ENCODE measurements around the gene PWWP2B.

Gene PWWP2B

DNA sequence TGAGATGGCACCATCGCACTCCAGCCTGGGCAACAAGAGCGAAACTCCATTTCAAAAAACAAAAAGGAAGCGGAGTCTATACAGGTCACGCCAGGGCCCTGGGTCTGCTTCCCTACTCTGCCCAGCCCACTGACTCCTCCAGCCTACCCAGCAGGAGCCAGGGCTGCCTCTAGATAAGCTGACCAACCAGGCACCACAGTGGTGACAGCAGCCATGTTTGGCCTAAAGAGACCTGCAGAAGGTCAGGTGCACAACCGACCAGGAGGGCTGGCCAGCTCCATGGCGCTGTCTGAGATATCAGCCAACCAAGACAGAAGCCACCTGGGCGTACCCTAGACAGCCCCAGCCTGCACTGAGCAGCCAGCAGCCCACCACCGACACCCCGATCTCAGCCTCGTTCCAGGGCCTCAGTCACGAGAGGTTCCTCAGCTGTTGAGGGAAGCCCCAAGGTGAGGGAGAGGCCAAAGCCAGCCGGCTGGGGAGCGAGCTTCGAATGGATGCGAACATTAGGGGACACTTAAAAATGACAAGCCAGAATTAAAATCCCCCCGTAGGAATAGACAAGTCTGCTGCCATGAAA is 24.4 kb upstream of the PWWP2B start:
- Histone ChIP-seq H3K4me2 (ENCODE audit: low read length) (no peak overlapping the region), H3K4me1 (ENCODE audit: control insufficient read depth, low read length) (no peaks in the 10 kb centered on the region)
- TF ChIP-seq, protein P1, sequence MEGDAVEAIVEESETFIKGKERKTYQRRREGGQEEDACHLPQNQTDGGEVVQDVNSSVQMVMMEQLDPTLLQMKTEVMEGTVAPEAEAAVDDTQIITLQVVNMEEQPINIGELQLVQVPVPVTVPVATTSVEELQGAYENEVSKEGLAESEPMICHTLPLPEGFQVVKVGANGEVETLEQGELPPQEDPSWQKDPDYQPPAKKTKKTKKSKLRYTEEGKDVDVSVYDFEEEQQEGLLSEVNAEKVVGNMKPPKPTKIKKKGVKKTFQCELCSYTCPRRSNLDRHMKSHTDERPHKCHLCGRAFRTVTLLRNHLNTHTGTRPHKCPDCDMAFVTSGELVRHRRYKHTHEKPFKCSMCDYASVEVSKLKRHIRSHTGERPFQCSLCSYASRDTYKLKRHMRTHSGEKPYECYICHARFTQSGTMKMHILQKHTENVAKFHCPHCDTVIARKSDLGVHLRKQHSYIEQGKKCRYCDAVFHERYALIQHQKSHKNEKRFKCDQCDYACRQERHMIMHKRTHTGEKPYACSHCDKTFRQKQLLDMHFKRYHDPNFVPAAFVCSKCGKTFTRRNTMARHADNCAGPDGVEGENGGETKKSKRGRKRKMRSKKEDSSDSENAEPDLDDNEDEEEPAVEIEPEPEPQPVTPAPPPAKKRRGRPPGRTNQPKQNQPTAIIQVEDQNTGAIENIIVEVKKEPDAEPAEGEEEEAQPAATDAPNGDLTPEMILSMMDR (IDR thresholded peaks at IDR 0.05; ENCODE audit: low read depth, low read length, poor library complexity, severe bottlenecking) = no peak
- no peak for TF ChIP-seq EZH2phosphoT487 (IDR thresholded peaks at IDR 0.05; ENCODE audit: borderline replicate concordance, low read length)

DNA sequence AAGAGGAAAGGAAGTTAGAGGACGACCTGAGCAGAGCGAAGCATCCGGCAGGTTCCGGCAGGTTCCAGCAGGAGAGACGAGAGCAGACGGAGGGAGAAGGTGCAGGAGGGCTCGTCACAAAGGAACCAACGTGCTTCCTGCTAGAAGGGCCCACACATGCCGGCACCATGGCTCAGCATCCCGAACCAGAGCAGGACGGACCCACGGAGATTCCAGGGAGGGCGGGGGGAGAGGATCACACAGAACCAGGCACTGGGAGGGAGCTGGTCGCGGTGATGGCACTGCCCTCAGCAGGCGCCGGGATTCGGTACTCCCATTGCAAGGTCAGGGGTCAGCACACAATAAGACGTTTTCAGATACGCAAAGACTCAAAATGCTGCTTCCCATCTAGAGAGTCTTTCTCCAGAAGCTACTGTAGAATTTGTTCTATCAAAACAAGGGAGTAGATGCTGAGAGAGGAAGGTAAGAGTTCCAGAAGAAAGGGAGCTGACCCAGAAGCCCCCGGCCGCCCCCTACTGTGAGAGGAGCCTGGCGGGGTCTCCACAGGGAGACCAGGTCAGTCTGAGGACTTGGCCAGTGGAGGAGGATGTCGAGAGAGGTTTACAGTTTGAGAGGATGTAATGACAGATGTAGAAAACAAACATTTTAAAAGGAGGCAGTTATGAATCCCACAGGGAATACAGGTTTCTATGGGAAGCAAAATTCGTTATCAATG is 23.6 kb upstream of the PWWP2B start:
- Histone ChIP-seq H3K4me1 (ENCODE audit: control insufficient read depth, low read length) (no peaks in the 10 kb centered on the region), H4K20me1 (ENCODE audit: control insufficient read depth, insufficient read depth, low read depth, low read length) (no peaks in the 10 kb centered on the region), H3K27me3 (ENCODE audit: control insufficient read depth, low read length) (no peaks in the 10 kb centered on the region), H3K27ac (ENCODE audit: low read depth, low read length) (no peak overlapping the region), H3K79me2 (ENCODE audit: control insufficient read depth, low read length) (no peaks in the 10 kb centered on the region), H3K36me3 (ENCODE audit: control insufficient read depth, low read length) (no peaks in the 10 kb centered on the region), H3K4me2 (ENCODE audit: low read length) (no peak overlapping the region), H3K4me3 (ENCODE audit: low read length) (no peak overlapping the region), H3K9me3 (ENCODE audit: control insufficient read depth, insufficient read depth, low read length) (no peaks in the 10 kb centered on the region), H3F3A (ENCODE audit: control insufficient read depth, insufficient read depth) (no peaks in the 10 kb centered on the region), H3K9me2 (replicated peaks; ENCODE audit: control insufficient read depth, low read length) (no peaks in the 10 kb centered on the region)
- no peak for TF ChIP-seq EZH2phosphoT487 (IDR thresholded peaks at IDR 0.05; ENCODE audit: borderline replicate concordance, low read length)
- TF ChIP-seq, protein P1 (IDR thresholded peaks at IDR 0.05; ENCODE audit: low read depth, low read length, poor library complexity, severe bottlenecking) = no peak

More for the DNA sequence above, 24.4 kb upstream of the PWWP2B start:
- no peaks in the 10 kb centered on the region for H3K9me3 ChIP-seq (ENCODE audit: control insufficient read depth, insufficient read depth, low read length)
- no peaks in the 10 kb centered on the region for H4K20me1 ChIP-seq (ENCODE audit: control insufficient read depth, insufficient read depth, low read depth, low read length)
- H3K36me3 ChIP-seq (ENCODE audit: control insufficient read depth, low read length) = no peaks in the 10 kb centered on the region
- H3K27me3 ChIP-seq (ENCODE audit: control insufficient read depth, low read length) = no peaks in the 10 kb centered on the region
- no peak overlapping the region for H3K4me3 ChIP-seq (ENCODE audit: low read length)
- H3K27ac ChIP-seq (ENCODE audit: low read depth, low read length) = no peak overlapping the region
- H3K9me2 ChIP-seq (replicated peaks; ENCODE audit: control insufficient read depth, low read length) = no peaks in the 10 kb centered on the region
- H3F3A ChIP-seq (ENCODE audit: control insufficient read depth, insufficient read depth) = no peaks in the 10 kb centered on the region
- no peaks in the 10 kb centered on the region for H3K79me2 ChIP-seq (ENCODE audit: control insufficient read depth, low read length)

DNA sequence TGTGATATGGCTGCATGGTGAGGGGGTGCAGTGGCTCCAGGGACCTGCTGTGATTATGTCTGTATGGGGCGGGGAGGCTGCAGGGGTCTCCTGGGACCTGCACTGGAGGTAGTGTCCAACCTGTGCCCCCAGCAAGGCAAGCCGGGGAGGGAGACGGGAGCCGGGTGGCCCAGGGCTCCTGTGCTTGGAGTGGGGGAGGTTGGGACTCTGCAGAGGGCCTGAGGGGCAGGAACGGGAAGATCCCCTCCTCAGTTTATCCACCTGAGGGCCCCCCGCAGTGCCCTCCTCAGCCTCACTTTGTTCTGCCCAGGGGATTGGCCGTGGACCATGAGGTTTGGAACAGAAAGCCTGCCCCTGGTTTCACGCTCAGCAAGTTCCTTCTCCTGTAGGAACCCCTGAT is 22.8 kb upstream of the PWWP2B start:
- H3F3A ChIP-seq (ENCODE audit: control insufficient read depth, insufficient read depth) = no peaks in the 10 kb centered on the region
- H3K9me3 ChIP-seq (ENCODE audit: control insufficient read depth, insufficient read depth, low read length) = no peaks in the 10 kb centered on the region
- no peaks in the 10 kb centered on the region for H3K9me2 ChIP-seq (replicated peaks; ENCODE audit: control insufficient read depth, low read length)
- no peaks in the 10 kb centered on the region for H4K20me1 ChIP-seq (ENCODE audit: control insufficient read depth, insufficient read depth, low read depth, low read length)
- no peak overlapping the region for H3K27ac ChIP-seq (ENCODE audit: low read depth, low read length)
- no peaks in the 10 kb centered on the region for H3K79me2 ChIP-seq (ENCODE audit: control insufficient read depth, low read length)
- H3K27me3 ChIP-seq (ENCODE audit: control insufficient read depth, low read length) = no peaks in the 10 kb centered on the region
- no peaks in the 10 kb centered on the region for H3K4me1 ChIP-seq (ENCODE audit: control insufficient read depth, low read length)
- no peak overlapping the region for H3K4me3 ChIP-seq (ENCODE audit: low read length)
- TF ChIP-seq EZH2phosphoT487 (IDR thresholded peaks at IDR 0.05; ENCODE audit: borderline replicate concordance, low read length) = no peak
- TF ChIP-seq, protein P1 (IDR thresholded peaks at IDR 0.05; ENCODE audit: low read depth, low read length, poor library complexity, severe bottlenecking) = no peak
- no peaks in the 10 kb centered on the region for H3K36me3 ChIP-seq (ENCODE audit: control insufficient read depth, low read length)
- H3K4me2 ChIP-seq (ENCODE audit: low read length) = no peak overlapping the region
